MM.1S (cell line): ENCODE results near the gene EPM2AIP1.

ENCODE experiments used
- EZH2 ChIP-seq: fragments of 300-600 bp; sonication (generic); optimal IDR thresholded peaks from 2 replicates; pipeline ENCODE3; 2017; ENCODE audit warnings: low read depth, mild to moderate bottlenecking, antibody characterized with exemption, low read length, mixed read lengths
- EZH2phosphoT487 ChIP-seq: fragments of 300-600 bp; sonication (generic); IDR thresholded peaks from 2 replicates; pipeline ENCODE4 v1.6.1; 2018; ENCODE audit warnings: antibody characterized with exemption, low read length
- TF ChIP-seq, protein P1 (sequence below): fragments of 300-600 bp; sonication (generic); IDR thresholded peaks from 2 replicates; pipeline ENCODE4 v1.5.1; 2016; ENCODE audit warnings: antibody characterized with exemption, low read length, mixed read lengths

DNA sequence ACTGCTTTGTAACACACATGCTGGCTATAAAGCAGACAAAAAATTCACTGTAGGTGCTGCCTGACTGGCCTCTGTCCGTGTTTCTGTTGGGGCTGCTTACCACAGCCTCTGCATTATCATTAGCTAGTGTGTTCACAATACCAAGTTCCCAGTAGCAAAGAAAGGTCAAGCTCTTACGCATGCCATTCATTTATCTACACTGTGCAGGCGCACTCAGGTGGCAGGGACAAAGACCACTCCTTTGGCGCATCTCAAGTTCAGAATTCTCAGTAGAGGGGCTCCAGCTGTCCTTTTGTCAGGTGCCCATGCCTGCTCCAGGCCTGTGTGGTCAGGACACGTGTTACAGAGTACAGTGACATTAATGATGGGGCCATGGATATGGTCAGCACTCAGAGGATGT, 22.7 kb upstream of the EPM2AIP1 start:
- TF ChIP-seq EZH2, result no peak
- TF ChIP-seq, protein P1, sequence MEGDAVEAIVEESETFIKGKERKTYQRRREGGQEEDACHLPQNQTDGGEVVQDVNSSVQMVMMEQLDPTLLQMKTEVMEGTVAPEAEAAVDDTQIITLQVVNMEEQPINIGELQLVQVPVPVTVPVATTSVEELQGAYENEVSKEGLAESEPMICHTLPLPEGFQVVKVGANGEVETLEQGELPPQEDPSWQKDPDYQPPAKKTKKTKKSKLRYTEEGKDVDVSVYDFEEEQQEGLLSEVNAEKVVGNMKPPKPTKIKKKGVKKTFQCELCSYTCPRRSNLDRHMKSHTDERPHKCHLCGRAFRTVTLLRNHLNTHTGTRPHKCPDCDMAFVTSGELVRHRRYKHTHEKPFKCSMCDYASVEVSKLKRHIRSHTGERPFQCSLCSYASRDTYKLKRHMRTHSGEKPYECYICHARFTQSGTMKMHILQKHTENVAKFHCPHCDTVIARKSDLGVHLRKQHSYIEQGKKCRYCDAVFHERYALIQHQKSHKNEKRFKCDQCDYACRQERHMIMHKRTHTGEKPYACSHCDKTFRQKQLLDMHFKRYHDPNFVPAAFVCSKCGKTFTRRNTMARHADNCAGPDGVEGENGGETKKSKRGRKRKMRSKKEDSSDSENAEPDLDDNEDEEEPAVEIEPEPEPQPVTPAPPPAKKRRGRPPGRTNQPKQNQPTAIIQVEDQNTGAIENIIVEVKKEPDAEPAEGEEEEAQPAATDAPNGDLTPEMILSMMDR, result no peak
- no peak for TF ChIP-seq EZH2phosphoT487
